Measurements from ENCODE around the gene WASHC4.
"Not testable (repeated sequence)": the region's sequence is repeated elsewhere in the genome, so short reads cannot be mapped to it uniquely, and the experiment has no call there.

Gene WASHC4

DNA sequence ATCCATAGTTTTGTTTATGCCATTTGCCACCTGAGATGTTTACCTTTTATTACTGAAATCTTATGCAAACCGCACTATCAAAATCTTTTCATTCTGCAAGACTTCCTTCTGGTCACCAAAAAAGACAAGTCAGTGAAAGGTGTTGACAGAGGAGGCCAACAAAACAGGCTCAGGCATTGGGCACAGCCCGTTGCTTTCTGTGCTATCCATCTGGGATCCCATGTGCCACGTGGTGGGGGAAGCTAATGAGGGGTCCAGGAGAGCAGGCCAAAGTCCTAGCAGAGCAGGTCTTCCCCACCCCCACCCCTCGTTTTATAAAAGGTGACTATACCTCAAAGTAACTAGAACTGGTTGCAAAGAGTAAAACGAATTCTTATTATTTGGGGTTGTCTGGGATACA lies 24.5 kb upstream of the WASHC4 start:
- Mint-ChIP-seq H3K4me1 (peaks cover 5% of the 10 kb centered on the region), H3K9me3 (no peaks in the 10 kb centered on the region), H3K27me3 (peaks cover 10% of the 10 kb centered on the region), H3K36me3 (no peaks in the 10 kb centered on the region), H3K4me3 (no peak overlapping the region), H3K27ac (no peak overlapping the region)
- DNase-seq (ENCODE audit: low spot score in 2 of 2) (no peak), ATAC-seq (ENCODE audit: low read depth) (no peak)

DNA sequence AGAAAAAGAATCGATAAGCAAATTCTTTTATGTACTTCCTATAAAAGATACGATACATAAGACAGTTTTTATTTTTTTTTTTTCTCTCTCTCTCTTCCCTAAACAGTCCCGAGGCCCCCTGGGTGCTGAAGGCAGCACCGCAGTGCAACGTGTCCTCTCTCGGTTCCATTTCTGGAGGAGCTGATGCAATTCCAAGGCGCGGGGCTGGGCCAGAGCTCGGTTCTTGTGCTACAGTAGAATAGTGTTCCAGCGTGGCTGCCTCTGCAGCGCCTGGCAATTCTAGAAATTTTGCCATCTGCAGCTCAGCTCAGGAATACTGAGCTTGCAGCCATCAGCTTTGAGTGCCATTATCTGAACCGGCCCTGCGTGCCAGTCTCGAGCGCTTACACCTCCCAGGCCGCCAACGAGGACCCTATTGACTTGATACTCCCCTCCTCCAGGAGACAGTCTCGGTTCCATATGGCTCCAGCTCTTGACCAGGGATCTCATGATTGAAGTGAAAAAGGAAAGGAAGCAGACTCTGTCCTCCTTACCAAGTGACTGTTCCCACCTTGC lies 23.9 kb upstream of the WASHC4 start:
- Mint-ChIP-seq H3K27me3 (peaks cover 10% of the 10 kb centered on the region), H3K4me3 (peak overlapping the region; percentile 60), H3K27ac (no peak overlapping the region), H3K36me3 (no peaks in the 10 kb centered on the region), H3K9me3 (no peaks in the 10 kb centered on the region), H3K4me1 (peaks cover 5% of the 10 kb centered on the region)
- DNase-seq (ENCODE audit: low spot score in 2 of 2), result no peak
- ATAC-seq (ENCODE audit: low read depth), result peak; percentile 28

DNA sequence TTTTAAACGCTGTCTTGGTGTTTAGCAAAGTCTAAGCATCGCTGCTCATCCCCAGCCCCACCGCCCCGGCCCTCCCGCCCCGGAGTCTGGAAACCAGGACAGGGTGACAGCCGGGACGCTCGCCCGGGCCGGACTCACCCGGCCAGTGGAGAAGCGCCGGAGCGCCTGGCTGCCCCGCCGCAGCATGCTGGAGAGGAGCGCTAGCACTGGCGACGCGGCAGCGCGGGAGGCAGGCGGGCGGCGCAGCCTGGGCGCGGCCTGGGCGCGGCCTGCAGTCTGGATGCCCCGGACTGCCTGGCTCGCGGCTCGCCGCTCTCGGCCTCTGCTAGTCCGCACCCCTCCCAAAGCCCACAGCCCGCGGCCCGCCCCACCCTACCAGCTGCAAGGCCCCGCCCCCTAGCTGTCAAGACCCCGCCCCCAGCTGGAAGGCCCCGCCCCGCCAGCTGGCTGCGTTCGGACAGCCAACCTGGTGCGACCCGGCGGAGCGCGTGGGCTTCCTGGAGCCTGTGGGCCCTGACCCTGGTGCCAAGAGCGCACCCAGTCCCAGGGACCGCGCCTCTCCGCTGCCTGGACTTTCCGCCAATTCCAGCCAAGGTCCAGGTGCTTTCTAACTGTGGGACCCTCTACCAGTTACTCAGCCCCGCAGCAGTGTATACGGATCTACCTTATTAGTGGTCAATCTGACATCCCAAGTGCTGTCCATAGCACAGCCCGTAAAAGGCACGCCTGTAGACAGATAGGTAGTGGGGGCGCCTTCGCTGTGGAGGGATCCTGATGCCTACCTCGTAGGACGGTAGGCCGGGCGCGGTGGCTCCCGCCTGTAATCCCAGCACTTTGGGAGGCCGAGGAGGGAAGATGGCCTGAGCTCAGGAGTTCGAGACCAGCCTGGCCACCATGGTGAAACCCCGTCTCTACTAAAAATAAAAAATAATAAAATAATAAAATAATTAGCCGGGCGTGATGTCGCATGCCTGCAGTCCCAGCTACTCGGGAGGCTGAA lies 23.0 kb upstream of the WASHC4 start, which contains the start of gene ALDH1L2:
TSS of gene ALDH1L2 (minus strand) at position 208 of the 1,000 bp plus-strand sequence. CDS start at position 186, 22 bp downstream.
- Mint-ChIP-seq H3K36me3 (no peaks in the 10 kb centered on the region), H3K4me3 (peak within 1 kb of the TSS; percentile 60), H3K27ac (no peak within 1 kb of the TSS), H3K9me3 (no peaks in the 10 kb centered on the region), H3K27me3 (peaks cover 10% of the 10 kb centered on the region), H3K4me1 (peaks cover 5% of the 10 kb centered on the region)
- DNase-seq (ENCODE audit: low spot score in 2 of 2) (peak; percentile 28 to 39), ATAC-seq (ENCODE audit: low read depth) (peak; percentile 85)

DNA sequence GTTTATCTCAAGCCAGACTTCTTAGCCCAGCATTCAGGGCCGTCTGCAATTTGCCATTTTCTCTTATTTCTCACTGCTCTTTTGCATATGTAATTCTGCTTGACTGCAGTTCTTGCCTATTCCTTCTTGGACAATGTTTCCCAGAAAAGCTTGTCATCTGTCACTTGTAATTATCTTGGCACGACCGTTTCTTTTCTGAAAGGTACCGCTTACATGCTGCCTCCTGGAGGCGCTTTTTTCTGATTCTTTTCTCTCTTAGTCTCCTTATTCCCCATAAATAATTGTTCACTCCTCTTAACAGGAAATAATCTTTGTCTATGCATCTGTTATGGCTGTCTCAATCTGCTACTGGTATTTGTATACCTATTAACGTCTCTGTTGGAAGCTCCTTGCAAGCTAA lies 22.0 kb upstream of the WASHC4 start:
- Mint-ChIP-seq H3K4me3 (peak overlapping the region; percentile 35), H3K36me3 (no peaks in the 10 kb centered on the region), H3K4me1 (peaks cover 8% of the 10 kb centered on the region), H3K9me3 (no peaks in the 10 kb centered on the region), H3K27ac (no peak overlapping the region), H3K27me3 (peaks cover 10% of the 10 kb centered on the region)
- DNase-seq (ENCODE audit: low spot score in 2 of 2) (no peak), ATAC-seq (ENCODE audit: low read depth) (no peak)

DNA sequence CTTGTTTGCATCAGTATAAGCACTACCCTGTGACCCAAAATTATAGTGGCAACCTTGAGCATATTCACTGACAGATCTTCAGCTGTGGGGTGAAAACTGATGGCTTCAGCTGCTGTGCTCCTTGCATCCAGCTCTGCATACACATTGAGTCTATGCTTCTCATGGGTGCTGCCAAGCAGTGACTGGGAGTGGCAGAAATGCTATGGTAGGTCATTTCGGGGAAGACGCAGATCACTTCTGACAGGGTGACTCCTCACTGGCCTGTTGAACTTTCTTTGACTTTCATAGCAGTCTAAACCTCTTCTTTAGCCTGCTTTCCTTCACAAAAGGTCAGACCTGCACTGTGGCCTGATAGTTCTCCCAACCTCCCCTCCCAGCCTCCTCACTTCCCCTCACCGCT lies 17.7 kb upstream of the WASHC4 start:
- no peak overlapping the region for H3K27ac Mint-ChIP-seq
- H3K36me3 Mint-ChIP-seq, result no peaks in the 10 kb centered on the region
- H3K4me3 Mint-ChIP-seq, result no peak overlapping the region
- DNase-seq (ENCODE audit: low spot score in 2 of 2) (no peak), ATAC-seq (ENCODE audit: low read depth) (no peak)
- H3K9me3 Mint-ChIP-seq, result no peaks in the 10 kb centered on the region
- H3K27me3 Mint-ChIP-seq, result peaks cover 8% of the 10 kb centered on the region
- peaks cover 7% of the 10 kb centered on the region for H3K4me1 Mint-ChIP-seq

DNA sequence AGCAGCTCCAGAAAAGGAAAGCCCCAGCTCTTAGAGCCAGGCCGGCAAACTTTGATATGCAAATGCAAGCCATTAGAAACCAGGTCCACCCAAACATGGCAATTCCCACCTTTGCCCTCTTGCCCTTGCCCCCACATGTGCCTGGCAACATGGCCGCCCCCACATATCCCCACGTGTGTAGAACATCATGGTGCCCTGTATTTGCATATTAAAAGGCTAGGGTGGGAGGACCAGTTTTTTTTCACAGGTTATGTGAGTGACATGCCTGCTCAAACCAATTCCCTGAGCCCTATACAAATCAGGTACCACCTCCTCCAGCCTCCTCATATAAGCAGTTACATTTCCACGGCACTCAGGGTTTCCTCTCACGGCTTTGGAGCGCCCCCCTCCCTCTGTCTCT lies 17.2 kb upstream of the WASHC4 start:
- ATAC-seq (ENCODE audit: low read depth) (no peak), DNase-seq (ENCODE audit: low spot score in 2 of 2) (no peak)
- Mint-ChIP-seq H3K4me3 (no peak overlapping the region), H3K36me3 (no peaks in the 10 kb centered on the region), H3K9me3 (no peaks in the 10 kb centered on the region), H3K27me3 (peaks cover 7% of the 10 kb centered on the region), H3K4me1 (peaks cover 7% of the 10 kb centered on the region), H3K27ac (no peak overlapping the region)

DNA sequence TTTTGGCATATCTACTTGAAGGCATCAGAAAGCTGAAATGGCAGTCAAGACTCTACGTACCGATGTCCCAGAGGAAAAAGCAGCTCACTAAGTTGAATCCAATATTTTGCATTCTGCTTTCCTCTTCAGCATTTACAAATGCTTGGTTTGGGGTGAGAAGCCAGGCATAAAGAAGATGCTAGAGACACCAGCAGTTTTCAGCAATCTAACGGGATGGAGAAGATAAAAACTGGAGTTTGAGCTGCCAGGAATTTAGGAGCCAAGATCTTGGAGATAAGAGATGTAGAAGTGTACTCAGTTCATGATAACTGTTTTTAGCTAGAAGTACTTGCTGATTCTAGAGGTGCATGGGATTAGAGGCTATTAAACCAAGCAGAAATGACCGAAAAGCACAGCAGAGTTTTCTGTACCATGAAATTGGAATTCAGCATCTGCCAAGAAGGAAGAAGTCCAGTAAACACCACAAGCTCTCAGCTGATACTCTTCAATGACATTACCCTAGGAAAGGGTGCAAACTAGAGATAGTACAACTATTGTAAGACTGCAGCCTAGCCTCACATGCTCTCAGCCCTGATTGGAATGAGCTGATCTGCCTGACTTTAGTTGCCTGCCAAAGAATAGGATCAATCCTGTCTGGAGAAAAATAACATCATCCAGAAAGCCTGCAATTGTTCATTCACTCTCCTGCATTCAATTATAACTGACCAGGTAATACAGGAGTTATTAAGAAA lies 15.9 kb upstream of the WASHC4 start:
- H3K27ac Mint-ChIP-seq, result no peak overlapping the region
- ATAC-seq (ENCODE audit: low read depth) (no peak), DNase-seq (ENCODE audit: low spot score in 2 of 2) (no peak)
- H3K27me3 Mint-ChIP-seq, result peaks cover 3% of the 10 kb centered on the region
- H3K4me1 Mint-ChIP-seq, result peaks cover 7% of the 10 kb centered on the region
- H3K4me3 Mint-ChIP-seq, result no peak overlapping the region
- peaks cover 3% of the 10 kb centered on the region for H3K36me3 Mint-ChIP-seq
- H3K9me3 Mint-ChIP-seq, result peaks cover 5% of the 10 kb centered on the region

DNA sequence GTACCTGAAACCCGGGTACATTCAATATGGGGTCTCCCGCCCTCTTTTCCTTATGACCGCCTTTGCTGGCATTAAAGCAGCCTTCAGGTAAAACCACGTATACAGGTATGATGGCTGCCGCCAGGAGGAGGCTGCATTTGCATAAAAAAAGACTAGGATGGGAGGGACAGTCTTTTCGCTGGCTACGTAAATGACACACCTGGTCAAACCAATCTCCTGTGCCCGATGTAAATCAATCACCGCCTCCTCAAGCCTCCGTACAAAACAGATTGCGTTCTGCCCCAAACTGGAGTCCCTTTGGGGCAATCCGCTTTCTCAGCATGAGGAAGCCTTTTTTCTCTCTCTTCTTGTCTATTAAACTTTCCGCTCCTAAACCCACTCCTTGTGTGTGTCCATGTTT lies 15.2 kb upstream of the WASHC4 start:
- Mint-ChIP-seq H3K27me3 (peaks cover 3% of the 10 kb centered on the region), H3K36me3 (peaks cover 3% of the 10 kb centered on the region), H3K27ac (no peak overlapping the region), H3K4me3 (no peak overlapping the region), H3K9me3 (peaks cover 5% of the 10 kb centered on the region), H3K4me1 (peaks cover 7% of the 10 kb centered on the region)
- DNase-seq (ENCODE audit: low spot score in 2 of 2) (no peak), ATAC-seq (ENCODE audit: low read depth) (no peak)

DNA sequence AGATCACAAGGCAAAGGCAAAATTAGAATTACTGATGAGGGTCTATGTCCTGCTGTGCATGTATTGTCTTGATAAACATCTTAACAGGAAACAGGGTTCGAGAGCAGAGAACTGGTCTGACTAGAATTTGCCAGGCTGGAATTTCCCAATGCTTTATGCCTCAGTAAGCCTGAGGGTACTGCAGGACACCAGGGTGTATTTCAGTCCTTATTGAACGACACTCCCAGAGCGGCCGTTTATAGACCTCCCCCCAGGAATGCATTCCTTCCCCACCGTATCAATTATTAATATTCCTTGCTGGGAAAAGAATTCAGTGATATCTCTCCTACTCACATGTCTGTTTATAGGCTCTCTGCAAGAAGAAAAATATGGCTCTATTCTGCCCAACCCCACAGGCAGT lies 12.2 kb upstream of the WASHC4 start:
- H3K9me3 Mint-ChIP-seq; H3K4me1 Mint-ChIP-seq; H3K4me3 Mint-ChIP-seq; DNase-seq (ENCODE audit: low spot score in 2 of 2); H3K27me3 Mint-ChIP-seq; H3K27ac Mint-ChIP-seq; ATAC-seq (ENCODE audit: low read depth); H3K36me3 Mint-ChIP-seq: not testable (repeated sequence)

DNA sequence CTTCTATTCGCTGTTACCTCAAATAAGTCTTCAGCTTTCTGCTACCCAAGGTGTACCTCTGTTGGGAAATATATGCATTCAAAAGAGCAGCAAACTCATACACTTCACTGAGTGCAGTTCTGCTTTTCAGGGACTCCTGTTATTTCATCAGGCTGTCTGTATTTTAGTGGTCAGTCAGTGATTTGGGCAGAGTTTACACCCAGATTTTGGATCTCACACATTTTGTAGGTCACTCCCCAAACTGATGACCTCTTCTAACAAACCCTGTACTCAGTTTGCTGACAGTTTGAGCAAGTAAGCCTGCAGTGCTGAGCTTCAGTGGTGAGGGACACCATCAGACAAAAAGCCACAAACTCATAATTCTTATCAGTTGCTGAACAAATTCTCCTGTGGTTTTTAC lies 8.2 kb upstream of the WASHC4 start:
- Mint-ChIP-seq H3K4me1 (peaks cover 5% of the 10 kb centered on the region), H3K9me3 (peaks cover 6% of the 10 kb centered on the region), H3K36me3 (peaks cover 4% of the 10 kb centered on the region), H3K4me3 (no peak overlapping the region), H3K27ac (no peak overlapping the region), H3K27me3 (peaks cover 8% of the 10 kb centered on the region)
- ATAC-seq (ENCODE audit: low read depth) (no peak), DNase-seq (ENCODE audit: low spot score in 2 of 2) (no peak)

DNA sequence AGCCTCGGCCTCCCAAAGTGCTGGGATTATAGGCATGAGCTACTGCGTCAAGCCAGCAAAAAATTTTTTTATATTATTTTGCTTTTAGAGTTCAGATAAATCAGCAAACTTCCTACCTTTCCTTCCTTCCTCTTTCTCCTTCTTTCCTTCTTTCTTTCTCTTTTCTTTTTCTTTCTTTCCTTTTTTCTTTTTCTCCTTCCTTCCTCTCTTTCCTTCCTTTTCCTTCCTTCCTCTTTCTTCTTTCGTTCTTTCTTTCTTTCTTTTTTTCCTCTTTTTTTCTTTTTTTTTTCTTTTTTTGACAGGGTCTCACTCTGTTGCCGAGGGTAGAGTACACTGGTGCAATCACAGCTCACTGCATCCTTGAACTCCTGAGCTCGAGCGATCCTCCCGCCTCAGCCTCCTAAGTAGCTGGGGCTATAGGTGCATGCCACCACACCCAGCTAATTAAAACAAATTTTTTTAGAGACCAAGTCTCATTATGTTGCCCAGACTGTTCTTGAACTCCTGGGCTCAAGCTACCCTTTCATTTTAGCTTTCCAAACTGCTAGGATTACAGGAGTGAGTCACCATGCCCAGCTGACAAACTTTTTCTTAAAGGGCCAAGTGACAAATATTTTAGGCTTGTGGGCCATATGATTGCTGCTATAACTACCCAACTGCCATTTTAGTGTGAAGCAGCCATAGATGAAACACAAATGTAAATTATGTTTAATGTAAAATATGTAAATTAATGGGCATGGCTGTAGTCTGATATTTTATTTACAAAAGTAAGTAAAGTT lies 7.1 kb upstream of the WASHC4 start:
- Mint-ChIP-seq H3K4me1 (peaks cover 5% of the 10 kb centered on the region), H3K27ac (no peak overlapping the region), H3K36me3 (peaks cover 4% of the 10 kb centered on the region), H3K4me3 (no peak overlapping the region), H3K9me3 (peaks cover 6% of the 10 kb centered on the region), H3K27me3 (peaks cover 10% of the 10 kb centered on the region)
- ATAC-seq (ENCODE audit: low read depth) (no peak), DNase-seq (ENCODE audit: low spot score in 2 of 2) (no peak)

DNA sequence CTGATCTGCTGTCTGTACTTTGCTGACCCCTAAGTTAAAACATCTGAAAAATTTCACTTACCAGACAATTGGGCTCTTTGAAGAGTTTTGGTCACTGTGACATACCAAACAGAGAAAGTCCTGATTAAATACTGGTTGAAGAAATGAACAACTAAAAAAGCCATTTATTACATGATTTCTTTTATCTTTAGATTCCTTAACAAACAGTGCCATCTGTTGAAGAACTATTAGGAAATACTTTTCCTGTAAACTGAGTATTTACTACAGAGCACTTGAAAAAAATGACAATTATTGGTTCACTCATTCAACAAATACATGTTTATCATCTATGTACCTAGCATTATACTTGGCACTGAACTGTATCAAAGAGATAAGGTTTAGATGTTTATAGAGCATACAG lies 6.5 kb upstream of the WASHC4 start:
- Mint-ChIP-seq H3K27me3 (peaks cover 10% of the 10 kb centered on the region), H3K9me3 (peaks cover 5% of the 10 kb centered on the region), H3K27ac (no peak overlapping the region), H3K36me3 (peaks cover 4% of the 10 kb centered on the region), H3K4me1 (peaks cover 5% of the 10 kb centered on the region), H3K4me3 (no peak overlapping the region)
- ATAC-seq (ENCODE audit: low read depth) (no peak), DNase-seq (ENCODE audit: low spot score in 2 of 2) (no peak)

DNA sequence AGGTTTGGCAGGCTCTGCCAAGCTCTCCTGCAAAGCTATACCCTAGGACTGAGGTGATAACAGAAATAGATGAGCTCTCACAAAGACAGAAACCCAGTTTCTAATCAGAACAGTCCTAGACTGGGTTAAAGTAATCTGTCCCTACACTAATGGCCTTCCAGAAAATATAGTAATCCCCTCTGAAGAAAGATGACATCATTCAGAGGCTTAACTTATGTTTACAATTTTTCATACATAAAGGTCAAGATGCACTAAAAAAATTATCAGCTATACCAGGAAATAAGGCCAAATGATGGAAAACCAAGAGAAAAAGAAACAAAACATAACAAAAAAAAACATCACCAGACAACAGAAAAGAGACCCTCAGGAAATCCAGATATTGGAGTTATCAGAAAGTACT lies 4.9 kb upstream of the WASHC4 start:
- DNase-seq (ENCODE audit: low spot score in 2 of 2) (no peak), ATAC-seq (ENCODE audit: low read depth) (no peak)
- Mint-ChIP-seq H3K27me3 (peaks cover 10% of the 10 kb centered on the region), H3K9me3 (peaks cover 1% of the 10 kb centered on the region), H3K4me1 (peaks cover 5% of the 10 kb centered on the region), H3K4me3 (no peak overlapping the region), H3K36me3 (peaks cover 1% of the 10 kb centered on the region), H3K27ac (no peak overlapping the region)

All from memory B cell (primary cell).